Suppressor macrophage (primary cell): Measurements from ENCODE around the gene KPTN.
"Not testable (repeated sequence)": the region's sequence is repeated elsewhere in the genome, so short reads cannot be mapped to it uniquely, and the experiment has no call there.

Experiments used
- DNase-seq, 4 experiments: peaks; one replicate each; pipeline ENCODE4 v3.0.0-alpha.2; 2020 to 2022

The KPTN gene

GRCh38 chr19:47490847-47491246 is 6.8 kb upstream of the KPTN start:
- no peak for DNase-seq

GRCh38 chr19:47490031-47490430 is 6.0 kb upstream of the KPTN start:
- DNase-seq, result no peak

GRCh38 chr19:47489072-47489914 is 5.3 kb upstream of the KPTN start:
- DNase-seq, result peak in 1 of 4 experiments; percentile 25

- DNase-seq, result no peak
Measured at GRCh38 chr19:47487551-47488515, 3.8 kb upstream of the KPTN start.

- DNase-seq, result no peak
Measured at GRCh38 chr19:47486900-47487299, 2.9 kb upstream of the KPTN start.

GRCh38 chr19:47486220-47486619 is 2.2 kb upstream of the KPTN start:
- not testable (repeated sequence) for DNase-seq

GRCh38 chr19:47485210-47485609 is 1.2 kb upstream of the KPTN start:
- no peak for DNase-seq

- DNase-seq, result no peak
Measured at GRCh38 chr19:47483200-47483599, 819 bp downstream of the KPTN start.

- no peak for DNase-seq
Measured at GRCh38 chr19:47481460-47482052, 2.5 kb downstream of the KPTN start.

- no peak for DNase-seq
Measured at GRCh38 chr19:47480658-47481057, 3.4 kb downstream of the KPTN start.

GRCh38 chr19:47479701-47480503 is 4.1 kb downstream of the KPTN start:
- peak in 2 of 4 experiments; percentile 23 to 49 for DNase-seq

- DNase-seq, result no peak
Measured at GRCh38 chr19:47476438-47476972, 7.5 kb downstream of the KPTN start.

GRCh38 chr19:47475465-47475864 is 8.6 kb downstream of the KPTN start:
- DNase-seq, result peak; percentile 54 to 80 (median 75)

GRCh38 chr19:47473336-47473735 is 10.7 kb downstream of the KPTN start:
- DNase-seq, result no peak

- peak; percentile 21 to 65 (median 44) for DNase-seq
Measured at GRCh38 chr19:47471733-47472457, 12.1 kb downstream of the KPTN start, which contains the start of gene SLC8A2. SLC8A2 (minus strand) TSS chr19:47471893; CDS start chr19:47466403, 5,490 bp downstream.

GRCh38 chr19:47471381-47471732 is 12.7 kb downstream of the KPTN start:
- DNase-seq, result no peak

GRCh38 chr19:47470447-47471195 is 13.4 kb downstream of the KPTN start:
- DNase-seq, result no peak

GRCh38 chr19:47469719-47470118 is 14.3 kb downstream of the KPTN start:
- no peak for DNase-seq

GRCh38 chr19:47469363-47469700 is 14.7 kb downstream of the KPTN start:
- DNase-seq, result no peak

- no peak for DNase-seq
Measured at GRCh38 chr19:47467914-47468313, 16.1 kb downstream of the KPTN start.
